Glutamatergic neuron (in vitro differentiated cells): Measurements from ENCODE around the gene SPATA3. TPM values are rescaled to one million over a fixed set of nuclear protein-coding genes. Genes with fewer than 3 reads are reported as not detected.

Experiments
- DNase-seq: peaks from one replicate; pipeline ENCODE4 v3.0.0; 2022
- H3K27ac Mint-ChIP-seq: one replicate; pipeline ENCODE4 v1.8.0; 2020; ENCODE audit warnings: mild to moderate bottlenecking, mixed read lengths, inconsistent platforms; ENCODE audit not compliant: unreplicated experiment
- H3K27me3 Mint-ChIP-seq: one replicate; pipeline ENCODE4 v1.8.0; 2020; ENCODE audit warnings: mild to moderate bottlenecking, moderate library complexity, mixed read lengths, inconsistent platforms; ENCODE audit not compliant: unreplicated experiment
- H3K36me3 Mint-ChIP-seq: one replicate; pipeline ENCODE4 v1.8.0; 2020; ENCODE audit warnings: mild to moderate bottlenecking, mixed read lengths, inconsistent platforms; ENCODE audit not compliant: unreplicated experiment
- H3K4me1 Mint-ChIP-seq: one replicate; pipeline ENCODE4 v1.8.0; 2020; ENCODE audit warnings: mild to moderate bottlenecking, low read depth, mixed read lengths, inconsistent platforms; ENCODE audit not compliant: unreplicated experiment
- H3K4me3 Mint-ChIP-seq: one replicate; pipeline ENCODE4 v1.8.0; 2020; ENCODE audit warnings: mild to moderate bottlenecking, mixed read lengths, inconsistent platforms; ENCODE audit not compliant: unreplicated experiment
- H3K9me3 Mint-ChIP-seq: one replicate; pipeline ENCODE4 v1.8.0; 2020; ENCODE audit warnings: mild to moderate bottlenecking, moderate library complexity, mixed read lengths, inconsistent platforms; ENCODE audit not compliant: unreplicated experiment
- total RNA-seq: library from RNA; stranded (reverse); fragmentation: NEBNext Ultra II Directional; extraction: Animal tissue kit (Norgen Biotek cat#: 25700); gene quantifications from one replicate; pipeline ENCODE4 v1.2.1, GENCODE V29; 2021; ENCODE audit not compliant: unreplicated experiment
- TF ChIP-seq, protein P1 (sequence below): fragments of 200-600 bp; sonication (generic); IDR thresholded peaks from one replicate; pipeline ENCODE4 v1.5.0; 2021; ENCODE audit not compliant: partially characterized antibody, unreplicated experiment

SPATA3 gene
- total RNA-seq, 1 donor from 2014 or later, result not detected

DNA sequence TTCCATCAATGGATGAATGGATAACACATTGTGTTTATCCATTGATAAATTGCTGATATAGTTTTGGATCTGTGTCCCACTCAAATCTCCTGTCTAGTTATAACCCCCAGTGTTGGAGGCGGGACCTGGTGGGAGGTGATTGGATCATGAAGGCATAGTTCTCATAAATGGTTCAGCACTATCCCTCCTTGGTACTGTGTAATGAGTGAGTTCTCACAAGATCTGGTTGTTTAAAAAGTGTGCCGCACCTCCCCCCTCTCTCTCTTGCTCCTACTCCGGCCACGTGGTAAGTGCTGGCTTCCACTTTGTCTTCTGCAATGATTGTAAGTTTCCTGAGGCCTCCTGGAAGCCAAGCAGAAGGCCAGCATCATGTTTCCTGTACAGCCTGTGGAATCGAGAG, 23.9 kb upstream of the SPATA3 start:
- no peak overlapping the region for H3K4me3 Mint-ChIP-seq
- H3K27me3 Mint-ChIP-seq, result no peaks in the 10 kb centered on the region
- no peaks in the 10 kb centered on the region for H3K4me1 Mint-ChIP-seq
- TF ChIP-seq, protein P1, sequence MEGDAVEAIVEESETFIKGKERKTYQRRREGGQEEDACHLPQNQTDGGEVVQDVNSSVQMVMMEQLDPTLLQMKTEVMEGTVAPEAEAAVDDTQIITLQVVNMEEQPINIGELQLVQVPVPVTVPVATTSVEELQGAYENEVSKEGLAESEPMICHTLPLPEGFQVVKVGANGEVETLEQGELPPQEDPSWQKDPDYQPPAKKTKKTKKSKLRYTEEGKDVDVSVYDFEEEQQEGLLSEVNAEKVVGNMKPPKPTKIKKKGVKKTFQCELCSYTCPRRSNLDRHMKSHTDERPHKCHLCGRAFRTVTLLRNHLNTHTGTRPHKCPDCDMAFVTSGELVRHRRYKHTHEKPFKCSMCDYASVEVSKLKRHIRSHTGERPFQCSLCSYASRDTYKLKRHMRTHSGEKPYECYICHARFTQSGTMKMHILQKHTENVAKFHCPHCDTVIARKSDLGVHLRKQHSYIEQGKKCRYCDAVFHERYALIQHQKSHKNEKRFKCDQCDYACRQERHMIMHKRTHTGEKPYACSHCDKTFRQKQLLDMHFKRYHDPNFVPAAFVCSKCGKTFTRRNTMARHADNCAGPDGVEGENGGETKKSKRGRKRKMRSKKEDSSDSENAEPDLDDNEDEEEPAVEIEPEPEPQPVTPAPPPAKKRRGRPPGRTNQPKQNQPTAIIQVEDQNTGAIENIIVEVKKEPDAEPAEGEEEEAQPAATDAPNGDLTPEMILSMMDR, result no peak
- H3K27ac Mint-ChIP-seq, result no peak overlapping the region
- DNase-seq, result no peak
- H3K9me3 Mint-ChIP-seq, result peaks cover 2% of the 10 kb centered on the region
- H3K36me3 Mint-ChIP-seq, result no peaks in the 10 kb centered on the region

DNA sequence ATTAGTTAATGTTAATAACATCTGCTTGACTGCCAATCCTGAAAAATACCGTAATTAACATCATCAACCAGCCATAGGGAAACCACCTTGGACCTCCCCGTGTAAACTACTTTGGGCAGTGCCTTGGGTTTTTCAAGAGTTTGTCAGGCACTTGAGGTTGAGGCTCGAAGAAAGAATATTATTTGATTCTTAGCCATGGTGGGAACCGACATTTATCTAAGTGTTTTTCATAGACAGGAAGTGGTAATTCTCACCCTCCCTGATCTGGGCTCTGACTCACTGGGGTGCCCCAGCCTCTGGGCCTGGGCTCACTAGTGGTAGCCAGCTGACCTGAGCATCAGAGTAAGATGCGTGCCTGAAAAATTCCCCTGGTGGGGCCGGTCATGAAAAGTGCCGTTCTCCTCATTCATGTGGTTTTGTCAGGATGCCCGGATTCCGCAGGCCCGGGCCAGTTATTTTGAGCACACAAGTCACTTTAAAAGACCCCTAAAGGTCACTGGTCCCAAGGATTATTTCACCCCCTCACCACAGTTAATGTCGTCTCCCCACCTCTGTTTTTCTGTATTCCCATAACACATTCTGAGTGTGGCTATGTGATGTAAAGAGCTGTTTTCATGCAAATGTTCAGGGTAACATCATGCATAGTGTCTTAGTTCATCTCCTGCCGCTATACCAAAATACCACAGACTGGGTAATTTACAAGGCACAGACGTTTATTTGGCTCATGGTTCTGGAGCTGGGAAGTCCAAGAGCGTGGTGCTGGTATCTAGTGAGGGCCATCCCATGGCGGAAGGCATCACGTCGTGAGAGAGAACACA, 21.6 kb upstream of the SPATA3 start:
- no peak overlapping the region for H3K4me3 Mint-ChIP-seq
- no peaks in the 10 kb centered on the region for H3K36me3 Mint-ChIP-seq
- peaks cover 2% of the 10 kb centered on the region for H3K9me3 Mint-ChIP-seq
- H3K27ac Mint-ChIP-seq, result no peak overlapping the region
- no peaks in the 10 kb centered on the region for H3K4me1 Mint-ChIP-seq
- peaks cover 2% of the 10 kb centered on the region for H3K27me3 Mint-ChIP-seq
- TF ChIP-seq, protein P1, result no peak
- no peak for DNase-seq

DNA sequence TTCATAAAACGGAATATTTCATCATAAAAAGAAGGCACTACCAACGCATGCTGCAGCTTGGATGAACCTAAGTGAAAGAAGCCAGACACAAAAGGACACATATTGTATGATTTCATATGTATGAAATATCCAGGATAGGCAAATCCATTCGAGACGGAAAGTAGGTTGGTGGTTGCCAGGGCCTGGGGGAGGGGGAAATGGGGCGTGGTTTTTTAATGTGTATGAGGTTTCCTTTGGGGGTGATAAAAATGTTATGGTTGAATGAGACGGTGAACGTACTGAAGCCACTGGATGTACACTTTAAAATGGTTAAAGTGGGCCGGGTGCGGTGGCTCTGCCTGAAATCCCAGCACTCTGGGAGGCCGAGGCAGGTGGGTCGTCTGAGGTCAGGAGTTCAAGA, 20.0 kb upstream of the SPATA3 start:
- TF ChIP-seq, protein P1, result no peak
- Mint-ChIP-seq H3K27ac (no peak overlapping the region), H3K27me3 (peaks cover 3% of the 10 kb centered on the region), H3K4me3 (no peak overlapping the region), H3K9me3 (peaks cover 2% of the 10 kb centered on the region), H3K4me1 (peaks cover 2% of the 10 kb centered on the region), H3K36me3 (no peaks in the 10 kb centered on the region)
- DNase-seq, result no peak

DNA sequence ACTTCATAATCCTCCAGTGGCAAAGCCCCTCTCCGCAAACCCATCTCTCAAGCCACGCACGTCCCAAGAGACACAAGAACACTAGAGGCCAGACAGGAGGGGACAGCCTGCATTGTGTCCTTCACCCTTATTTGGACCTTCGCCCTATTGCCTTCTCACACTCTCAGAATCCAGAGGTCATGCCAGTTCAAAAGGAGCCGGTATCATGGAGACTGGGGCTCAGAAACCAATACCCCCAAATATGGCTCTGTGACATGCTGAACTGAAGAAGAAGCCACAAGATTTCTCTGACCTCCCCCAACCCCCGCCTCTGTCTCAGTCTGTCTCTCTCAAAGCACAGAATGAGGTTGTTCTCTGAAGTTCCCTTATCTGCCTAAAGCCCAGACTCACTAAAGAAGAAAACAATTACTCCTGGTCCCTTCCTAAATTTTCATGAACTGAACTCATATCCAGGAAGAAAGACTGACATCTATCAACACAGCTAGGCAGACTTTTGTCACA, 19.2 kb upstream of the SPATA3 start:
- peaks cover 3% of the 10 kb centered on the region for H3K27me3 Mint-ChIP-seq
- H3K4me3 Mint-ChIP-seq, result no peak overlapping the region
- H3K9me3 Mint-ChIP-seq, result peaks cover 2% of the 10 kb centered on the region
- TF ChIP-seq, protein P1, result no peak
- no peaks in the 10 kb centered on the region for H3K36me3 Mint-ChIP-seq
- peaks cover 4% of the 10 kb centered on the region for H3K4me1 Mint-ChIP-seq
- no peak for DNase-seq
- H3K27ac Mint-ChIP-seq, result no peak overlapping the region

DNA sequence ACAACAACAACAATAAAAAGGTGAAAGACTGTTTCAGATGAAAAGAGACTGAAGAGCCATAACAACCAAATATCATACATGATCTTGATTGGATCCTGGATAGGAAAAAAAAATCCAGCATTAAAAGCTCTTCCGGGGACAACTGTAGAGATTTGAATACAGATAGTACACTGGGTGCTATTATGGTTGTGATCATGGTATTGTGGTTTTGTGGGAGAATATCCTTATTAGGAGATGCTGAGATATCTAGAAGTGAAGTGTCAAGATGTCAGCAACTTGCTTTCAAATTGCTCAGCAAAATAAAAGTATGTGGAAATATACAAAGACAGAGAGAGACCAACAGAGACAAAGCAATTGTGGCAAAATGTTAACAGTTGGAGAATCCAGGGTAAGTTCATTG, 15.5 kb upstream of the SPATA3 start:
- H3K27ac Mint-ChIP-seq, result no peak overlapping the region
- H3K36me3 Mint-ChIP-seq, result no peaks in the 10 kb centered on the region
- TF ChIP-seq, protein P1, result no peak
- H3K4me3 Mint-ChIP-seq, result no peak overlapping the region
- H3K27me3 Mint-ChIP-seq, result peaks cover 3% of the 10 kb centered on the region
- peaks cover 6% of the 10 kb centered on the region for H3K4me1 Mint-ChIP-seq
- DNase-seq, result no peak
- no peaks in the 10 kb centered on the region for H3K9me3 Mint-ChIP-seq
